OCI-LY7 (cell line): ENCODE measurements around the gene KCNN1.

Source experiments
- CTCF ChIP-seq: fragments of 200-600 bp; sonication (generic); conservative IDR thresholded peaks from 2 replicates; pipeline ENCODE4 v1.5.1; 2014; ENCODE audit warnings: mild to moderate bottlenecking, antibody characterized with exemption, low read length, moderate library complexity, mixed read lengths
- EZH2phosphoT487 ChIP-seq: fragments of 200-600 bp; sonication (generic); IDR thresholded peaks from 2 replicates; pipeline ENCODE4 v1.6.1; 2018; ENCODE audit warnings: low read depth, borderline replicate concordance, mild to moderate bottlenecking, mixed run types, antibody characterized with exemption, low read length, moderate library complexity, mixed read lengths

GRCh38 chr19:18029617-18030338 is 62.9 kb downstream of the KCNN1 start:
- TF ChIP-seq CTCF (no peak), EZH2phosphoT487 (no peak)
